HepG2 (cell line): ENCODE measurements around the gene MYL11. TPM values are rescaled to one million over a fixed set of nuclear protein-coding genes. Genes with fewer than 3 reads are reported as not detected.

Experiments used
- ARHGAP35 ChIP-seq: sonication (generic); formaldehyde crosslinking; IDR thresholded peaks from 2 replicates; pipeline ENCODE4 v1.9.0; 2022; ENCODE audit warnings: mild to moderate bottlenecking, inconsistent platforms, moderate library complexity, missing genetic modification reagents, borderline replicate concordance
- CBFB ChIP-seq: sonication (generic); formaldehyde crosslinking; IDR thresholded peaks from 2 replicates; pipeline ENCODE4 v1.4.0; 2020; ENCODE audit warnings: missing genetic modification reagents
- HNRNPK ChIP-seq: fragments of 200-400 bp; formaldehyde crosslinking; IDR thresholded peaks from 2 replicates; pipeline ENCODE4 v1.6.1; 2018; ENCODE audit warnings: low read length, low read depth, moderate library complexity, mild to moderate bottlenecking; ENCODE audit not compliant: poor library complexity, severe bottlenecking
- KLF9 ChIP-seq: IDR thresholded peaks from 2 replicates; pipeline ENCODE4 v1.6.1; 2016; ENCODE audit warnings: low read depth
- TCF7L2 ChIP-seq: IDR thresholded peaks from 2 replicates; pipeline ENCODE4 v1.6.1; 2011; ENCODE audit warnings: mild to moderate bottlenecking, low read depth, low read length, moderate library complexity
- THYN1 ChIP-seq: sonication (generic); formaldehyde crosslinking; IDR thresholded peaks from 2 replicates; pipeline ENCODE4 v1.8.1; 2023; ENCODE audit warnings: low read depth, mild to moderate bottlenecking, moderate library complexity, missing genetic modification reagents, borderline replicate concordance
- ZFP90 ChIP-seq: sonication (generic); formaldehyde crosslinking; IDR thresholded peaks from 2 replicates; pipeline ENCODE4 v1.8.0; 2022; ENCODE audit warnings: missing genetic modification reagents, mild to moderate bottlenecking, inconsistent platforms, borderline replicate concordance
- ZNF556 ChIP-seq: sonication (generic); formaldehyde crosslinking; IDR thresholded peaks from 2 replicates; pipeline ENCODE4 v1.4.0; 2020; ENCODE audit warnings: mild to moderate bottlenecking, missing genetic modification reagents, borderline replicate concordance
- polyA plus RNA-seq, 8 experiments: library from polyadenylated mRNA; depleted of rRNA in 3 of 8; stranded (reverse) in 7 of 8; unstranded in 1 of 8; fragments of >200 nt; fragmentation: Illumina TruSeq in 4 of 8; extraction: Trizol in 4 of 8; gene quantifications; 2 replicates each; pipeline versions ENCODE4 v1.2.1 to v1.2.3, GENCODE V29; 2011 to 2016; ENCODE audit warnings: low read depth in 4 of 8, missing spikeins in 1 of 8, mixed read lengths in 1 of 8; ENCODE audit not compliant: insufficient read depth in 1 of 8
- total RNA-seq, 5 experiments: library from RNA; depleted of rRNA; stranded (reverse); fragments of >200 nt; fragmentation: Illumina TruSeq; extraction: Trizol; gene quantifications; 2 replicates each; pipeline ENCODE4 v1.2.3, GENCODE V29; 2016; ENCODE audit warnings: low read depth in 1 of 5
- TF ChIP-seq, protein P1 (sequence below): sonication (generic); formaldehyde crosslinking; IDR thresholded peaks from 2 replicates; pipeline ENCODE4 v1.9.0; 2021; ENCODE audit warnings: mild to moderate bottlenecking, missing genetic modification reagents
- TF ChIP-seq, protein P2 (sequence below): sonication (generic); formaldehyde crosslinking; IDR thresholded peaks from 2 replicates; pipeline ENCODE4 v1.4.0; 2020; ENCODE audit warnings: mild to moderate bottlenecking, missing genetic modification reagents
- TF ChIP-seq, protein P3 (sequence below): IDR thresholded peaks from 2 replicates; pipeline ENCODE4 v1.6.1; 2016; ENCODE audit warnings: low read depth, borderline replicate concordance
- TF ChIP-seq, protein P4 (sequence below): sonication (generic); formaldehyde crosslinking; IDR thresholded peaks from 2 replicates; pipeline ENCODE4 v1.4.0; 2020; ENCODE audit warnings: missing genetic modification reagents, borderline replicate concordance

MYL11 gene
- total and polyA plus RNA-seq, 2 of the 13 experiments (the other 11 are each of a cell fraction or from before 2014, with no cell fraction given), result not detected

DNA sequence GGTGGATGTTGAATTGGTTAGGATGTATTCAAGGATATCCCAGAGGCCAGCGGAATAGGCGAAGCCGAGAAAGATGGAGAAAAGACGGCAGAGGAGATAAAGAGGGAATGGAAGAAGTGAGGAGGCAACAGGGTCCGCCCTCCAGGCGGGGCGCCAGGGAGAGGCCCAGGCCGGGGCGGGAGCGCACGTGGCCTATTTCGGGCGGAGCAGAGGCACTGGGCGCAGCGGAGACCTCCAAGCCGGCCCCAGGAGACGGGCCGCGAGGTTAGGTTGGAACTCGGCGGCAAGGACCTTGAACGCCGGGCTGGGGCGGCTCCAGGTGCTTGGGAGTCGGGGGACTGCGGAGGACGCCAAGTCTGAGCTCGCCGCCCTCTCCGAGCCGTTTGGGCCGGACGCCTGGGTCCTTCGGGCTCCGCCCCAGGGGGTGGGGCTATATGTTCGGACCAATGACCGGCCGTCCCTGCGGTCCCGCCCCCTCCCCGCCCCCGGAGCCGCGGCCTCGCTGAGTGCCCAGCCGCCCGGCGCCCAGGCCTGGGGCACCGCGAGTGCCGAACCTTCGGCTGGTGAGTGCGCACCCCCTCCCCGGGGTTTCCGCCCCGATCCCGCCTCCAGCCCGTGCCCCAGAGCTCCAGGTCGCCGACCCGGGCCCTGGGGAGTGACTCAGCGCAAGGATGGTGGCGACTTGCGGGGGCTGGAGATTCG, 32.7 kb downstream of the MYL11 start, which contains the start of gene ZNF771 (continued):
- TF ChIP-seq, protein P1, sequence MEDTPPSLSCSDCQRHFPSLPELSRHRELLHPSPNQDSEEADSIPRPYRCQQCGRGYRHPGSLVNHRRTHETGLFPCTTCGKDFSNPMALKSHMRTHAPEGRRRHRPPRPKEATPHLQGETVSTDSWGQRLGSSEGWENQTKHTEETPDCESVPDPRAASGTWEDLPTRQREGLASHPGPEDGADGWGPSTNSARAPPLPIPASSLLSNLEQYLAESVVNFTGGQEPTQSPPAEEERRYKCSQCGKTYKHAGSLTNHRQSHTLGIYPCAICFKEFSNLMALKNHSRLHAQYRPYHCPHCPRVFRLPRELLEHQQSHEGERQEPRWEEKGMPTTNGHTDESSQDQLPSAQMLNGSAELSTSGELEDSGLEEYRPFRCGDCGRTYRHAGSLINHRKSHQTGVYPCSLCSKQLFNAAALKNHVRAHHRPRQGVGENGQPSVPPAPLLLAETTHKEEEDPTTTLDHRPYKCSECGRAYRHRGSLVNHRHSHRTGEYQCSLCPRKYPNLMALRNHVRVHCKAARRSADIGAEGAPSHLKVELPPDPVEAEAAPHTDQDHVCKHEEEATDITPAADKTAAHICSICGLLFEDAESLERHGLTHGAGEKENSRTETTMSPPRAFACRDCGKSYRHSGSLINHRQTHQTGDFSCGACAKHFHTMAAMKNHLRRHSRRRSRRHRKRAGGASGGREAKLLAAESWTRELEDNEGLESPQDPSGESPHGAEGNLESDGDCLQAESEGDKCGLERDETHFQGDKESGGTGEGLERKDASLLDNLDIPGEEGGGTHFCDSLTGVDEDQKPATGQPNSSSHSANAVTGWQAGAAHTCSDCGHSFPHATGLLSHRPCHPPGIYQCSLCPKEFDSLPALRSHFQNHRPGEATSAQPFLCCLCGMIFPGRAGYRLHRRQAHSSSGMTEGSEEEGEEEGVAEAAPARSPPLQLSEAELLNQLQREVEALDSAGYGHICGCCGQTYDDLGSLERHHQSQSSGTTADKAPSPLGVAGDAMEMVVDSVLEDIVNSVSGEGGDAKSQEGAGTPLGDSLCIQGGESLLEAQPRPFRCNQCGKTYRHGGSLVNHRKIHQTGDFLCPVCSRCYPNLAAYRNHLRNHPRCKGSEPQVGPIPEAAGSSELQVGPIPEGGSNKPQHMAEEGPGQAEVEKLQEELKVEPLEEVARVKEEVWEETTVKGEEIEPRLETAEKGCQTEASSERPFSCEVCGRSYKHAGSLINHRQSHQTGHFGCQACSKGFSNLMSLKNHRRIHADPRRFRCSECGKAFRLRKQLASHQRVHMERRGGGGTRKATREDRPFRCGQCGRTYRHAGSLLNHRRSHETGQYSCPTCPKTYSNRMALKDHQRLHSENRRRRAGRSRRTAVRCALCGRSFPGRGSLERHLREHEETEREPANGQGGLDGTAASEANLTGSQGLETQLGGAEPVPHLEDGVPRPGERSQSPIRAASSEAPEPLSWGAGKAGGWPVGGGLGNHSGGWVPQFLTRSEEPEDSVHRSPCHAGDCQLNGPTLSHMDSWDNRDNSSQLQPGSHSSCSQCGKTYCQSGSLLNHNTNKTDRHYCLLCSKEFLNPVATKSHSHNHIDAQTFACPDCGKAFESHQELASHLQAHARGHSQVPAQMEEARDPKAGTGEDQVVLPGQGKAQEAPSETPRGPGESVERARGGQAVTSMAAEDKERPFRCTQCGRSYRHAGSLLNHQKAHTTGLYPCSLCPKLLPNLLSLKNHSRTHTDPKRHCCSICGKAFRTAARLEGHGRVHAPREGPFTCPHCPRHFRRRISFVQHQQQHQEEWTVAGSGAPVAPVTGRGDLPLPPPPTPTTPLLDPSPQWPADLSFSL, result no peak
- no peak for TF ChIP-seq TCF7L2
- TF ChIP-seq, protein P2, sequence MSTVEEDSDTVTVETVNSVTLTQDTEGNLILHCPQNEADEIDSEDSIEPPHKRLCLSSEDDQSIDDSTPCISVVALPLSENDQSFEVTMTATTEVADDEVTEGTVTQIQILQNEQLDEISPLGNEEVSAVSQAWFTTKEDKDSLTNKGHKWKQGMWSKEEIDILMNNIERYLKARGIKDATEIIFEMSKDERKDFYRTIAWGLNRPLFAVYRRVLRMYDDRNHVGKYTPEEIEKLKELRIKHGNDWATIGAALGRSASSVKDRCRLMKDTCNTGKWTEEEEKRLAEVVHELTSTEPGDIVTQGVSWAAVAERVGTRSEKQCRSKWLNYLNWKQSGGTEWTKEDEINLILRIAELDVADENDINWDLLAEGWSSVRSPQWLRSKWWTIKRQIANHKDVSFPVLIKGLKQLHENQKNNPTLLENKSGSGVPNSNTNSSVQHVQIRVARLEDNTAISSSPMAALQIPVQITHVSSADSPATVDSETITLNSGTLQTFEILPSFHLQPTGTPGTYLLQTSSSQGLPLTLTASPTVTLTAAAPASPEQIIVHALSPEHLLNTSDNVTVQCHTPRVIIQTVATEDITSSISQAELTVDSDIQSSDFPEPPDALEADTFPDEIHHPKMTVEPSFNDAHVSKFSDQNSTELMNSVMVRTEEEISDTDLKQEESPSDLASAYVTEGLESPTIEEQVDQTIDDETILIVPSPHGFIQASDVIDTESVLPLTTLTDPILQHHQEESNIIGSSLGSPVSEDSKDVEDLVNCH, result peak; percentile 80; the same call in 1 of the 2 replicates
- TF ChIP-seq, protein P3, sequence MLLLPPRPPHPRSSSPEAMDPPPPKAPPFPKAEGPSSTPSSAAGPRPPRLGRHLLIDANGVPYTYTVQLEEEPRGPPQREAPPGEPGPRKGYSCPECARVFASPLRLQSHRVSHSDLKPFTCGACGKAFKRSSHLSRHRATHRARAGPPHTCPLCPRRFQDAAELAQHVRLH (CRISPR knock-in tag), result peak; percentile 90; the same call in 1 of the 2 replicates
- TF ChIP-seq ZNF556 (CRISPR knock-in tag), result peak; percentile 90
- TF ChIP-seq HNRNPK, result peak; percentile 66
- peak; percentile 37; the same call in 1 of the 2 replicates for TF ChIP-seq ARHGAP35
- peak; percentile 75; the same call in 1 of the 2 replicates for TF ChIP-seq ZFP90 (CRISPR knock-in tag)
- TF ChIP-seq THYN1 (CRISPR knock-in tag), result 0 out of 2 replicates have a peak, but pooled peaks have one; percentile 66
- peak; percentile 70; the same call in 1 of the 2 replicates for TF ChIP-seq KLF9 (CRISPR knock-in tag)
- TF ChIP-seq CBFB, result peak; percentile 49
- TF ChIP-seq, protein P4, sequence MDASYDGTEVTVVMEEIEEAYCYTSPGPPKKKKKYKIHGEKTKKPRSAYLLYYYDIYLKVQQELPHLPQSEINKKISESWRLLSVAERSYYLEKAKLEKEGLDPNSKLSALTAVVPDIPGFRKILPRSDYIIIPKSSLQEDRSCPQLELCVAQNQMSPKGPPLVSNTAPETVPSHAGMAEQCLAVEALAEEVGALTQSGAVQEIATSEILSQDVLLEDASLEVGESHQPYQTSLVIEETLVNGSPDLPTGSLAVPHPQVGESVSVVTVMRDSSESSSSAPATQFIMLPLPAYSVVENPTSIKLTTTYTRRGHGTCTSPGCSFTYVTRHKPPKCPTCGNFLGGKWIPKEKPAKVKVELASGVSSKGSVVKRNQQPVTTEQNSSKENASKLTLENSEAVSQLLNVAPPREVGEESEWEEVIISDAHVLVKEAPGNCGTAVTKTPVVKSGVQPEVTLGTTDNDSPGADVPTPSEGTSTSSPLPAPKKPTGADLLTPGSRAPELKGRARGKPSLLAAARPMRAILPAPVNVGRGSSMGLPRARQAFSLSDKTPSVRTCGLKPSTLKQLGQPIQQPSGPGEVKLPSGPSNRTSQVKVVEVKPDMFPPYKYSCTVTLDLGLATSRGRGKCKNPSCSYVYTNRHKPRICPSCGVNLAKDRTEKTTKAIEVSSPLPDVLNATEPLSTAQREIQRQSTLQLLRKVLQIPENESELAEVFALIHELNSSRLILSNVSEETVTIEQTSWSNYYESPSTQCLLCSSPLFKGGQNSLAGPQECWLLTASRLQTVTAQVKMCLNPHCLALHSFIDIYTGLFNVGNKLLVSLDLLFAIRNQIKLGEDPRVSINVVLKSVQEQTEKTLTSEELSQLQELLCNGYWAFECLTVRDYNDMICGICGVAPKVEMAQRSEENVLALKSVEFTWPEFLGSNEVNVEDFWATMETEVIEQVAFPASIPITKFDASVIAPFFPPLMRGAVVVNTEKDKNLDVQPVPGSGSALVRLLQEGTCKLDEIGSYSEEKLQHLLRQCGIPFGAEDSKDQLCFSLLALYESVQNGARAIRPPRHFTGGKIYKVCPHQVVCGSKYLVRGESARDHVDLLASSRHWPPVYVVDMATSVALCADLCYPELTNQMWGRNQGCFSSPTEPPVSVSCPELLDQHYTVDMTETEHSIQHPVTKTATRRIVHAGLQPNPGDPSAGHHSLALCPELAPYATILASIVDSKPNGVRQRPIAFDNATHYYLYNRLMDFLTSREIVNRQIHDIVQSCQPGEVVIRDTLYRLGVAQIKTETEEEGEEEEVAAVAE (CRISPR knock-in tag), result peak; percentile 60; the same call in 1 of the 2 replicates
